Right lobe of liver (tissue), 4 donors: Measurements from ENCODE around the gene SMS.

Experiments
- POLR2A ChIP-seq: fragments of 450-650 bp; IDR thresholded peaks from one replicate; pipeline ENCODE4 v1.6.1; 2017; ENCODE audit warnings: antibody characterized with exemption, mild to moderate bottlenecking
- TF ChIP-seq, protein P1 (sequence below), 4 donors: fragments of 200-600 bp in 3 of 4; fragments of 450-650 bp in 1 of 4; IDR thresholded peaks; one replicate each; pipeline versions ENCODE4 v1.5.1 to v1.8.0; 2016 to 2022; ENCODE audit warnings: antibody characterized with exemption in 4 of 4, mild to moderate bottlenecking in 2 of 4
- donor health status: DM: no; HTN: no; CAD: no.
- donor health status: DM: no; HTN: no; CAD: no.
- donor health status: DM: no; HTN: yes; CAD: no.

DNA sequence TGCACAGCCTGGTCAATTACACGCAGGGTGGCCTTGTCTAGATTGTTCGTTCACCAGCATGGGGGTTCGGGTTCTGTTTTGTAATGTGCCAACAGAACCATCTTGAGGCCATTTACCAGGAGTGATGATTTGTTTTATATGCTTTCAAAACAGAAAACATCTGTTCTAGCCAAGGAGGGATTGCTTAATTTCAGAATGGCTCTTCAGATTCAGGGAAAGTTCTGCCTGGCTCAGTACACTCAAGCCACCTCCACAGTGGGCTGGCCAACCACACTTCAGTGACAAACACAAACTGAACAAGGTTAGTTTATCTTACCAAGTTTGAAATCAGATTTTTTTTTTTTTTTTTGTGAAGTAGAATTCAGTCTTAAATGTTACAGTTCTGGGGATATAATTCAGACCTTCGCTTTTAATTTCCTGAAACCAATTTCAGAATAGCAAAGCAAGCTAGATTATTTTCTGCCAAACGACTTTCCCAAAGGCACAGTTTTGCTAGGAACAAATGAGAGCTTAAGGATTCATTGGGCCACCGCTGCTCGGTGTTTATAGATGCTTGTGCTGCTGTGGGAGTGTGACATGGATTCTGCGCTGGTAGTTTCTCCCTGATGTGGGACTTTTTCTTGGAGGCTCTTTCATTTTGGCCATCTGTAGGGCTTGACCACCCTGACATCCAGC is 23.4 kb downstream of the SMS start:
- TF ChIP-seq, protein P1, sequence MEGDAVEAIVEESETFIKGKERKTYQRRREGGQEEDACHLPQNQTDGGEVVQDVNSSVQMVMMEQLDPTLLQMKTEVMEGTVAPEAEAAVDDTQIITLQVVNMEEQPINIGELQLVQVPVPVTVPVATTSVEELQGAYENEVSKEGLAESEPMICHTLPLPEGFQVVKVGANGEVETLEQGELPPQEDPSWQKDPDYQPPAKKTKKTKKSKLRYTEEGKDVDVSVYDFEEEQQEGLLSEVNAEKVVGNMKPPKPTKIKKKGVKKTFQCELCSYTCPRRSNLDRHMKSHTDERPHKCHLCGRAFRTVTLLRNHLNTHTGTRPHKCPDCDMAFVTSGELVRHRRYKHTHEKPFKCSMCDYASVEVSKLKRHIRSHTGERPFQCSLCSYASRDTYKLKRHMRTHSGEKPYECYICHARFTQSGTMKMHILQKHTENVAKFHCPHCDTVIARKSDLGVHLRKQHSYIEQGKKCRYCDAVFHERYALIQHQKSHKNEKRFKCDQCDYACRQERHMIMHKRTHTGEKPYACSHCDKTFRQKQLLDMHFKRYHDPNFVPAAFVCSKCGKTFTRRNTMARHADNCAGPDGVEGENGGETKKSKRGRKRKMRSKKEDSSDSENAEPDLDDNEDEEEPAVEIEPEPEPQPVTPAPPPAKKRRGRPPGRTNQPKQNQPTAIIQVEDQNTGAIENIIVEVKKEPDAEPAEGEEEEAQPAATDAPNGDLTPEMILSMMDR (IDR thresholded peaks at IDR 0.05), result no peak
- TF ChIP-seq POLR2A, result no peak
